ENCODE data around the gene LRMDA.

DNA sequence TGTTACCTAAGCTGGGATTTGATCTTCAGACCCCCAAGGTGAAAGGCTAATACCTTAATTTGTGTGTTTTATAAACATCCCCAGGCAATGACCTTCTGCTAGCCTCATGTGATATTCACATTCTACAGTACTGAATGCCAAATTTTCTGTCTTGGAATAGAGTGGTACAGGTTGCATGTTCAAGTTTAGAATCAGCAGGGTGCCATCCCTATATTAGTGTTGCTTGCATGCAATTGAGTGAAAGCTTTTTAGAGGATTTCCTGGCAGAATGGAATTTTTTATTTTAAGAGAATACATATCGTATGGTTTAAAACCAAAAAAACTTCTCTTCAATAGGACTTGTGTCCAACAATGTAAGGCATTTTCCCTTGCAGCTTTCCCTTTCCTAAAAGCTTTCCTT is 107.3 kb downstream of the LRMDA start:
- TF ChIP-seq, protein P1, sequence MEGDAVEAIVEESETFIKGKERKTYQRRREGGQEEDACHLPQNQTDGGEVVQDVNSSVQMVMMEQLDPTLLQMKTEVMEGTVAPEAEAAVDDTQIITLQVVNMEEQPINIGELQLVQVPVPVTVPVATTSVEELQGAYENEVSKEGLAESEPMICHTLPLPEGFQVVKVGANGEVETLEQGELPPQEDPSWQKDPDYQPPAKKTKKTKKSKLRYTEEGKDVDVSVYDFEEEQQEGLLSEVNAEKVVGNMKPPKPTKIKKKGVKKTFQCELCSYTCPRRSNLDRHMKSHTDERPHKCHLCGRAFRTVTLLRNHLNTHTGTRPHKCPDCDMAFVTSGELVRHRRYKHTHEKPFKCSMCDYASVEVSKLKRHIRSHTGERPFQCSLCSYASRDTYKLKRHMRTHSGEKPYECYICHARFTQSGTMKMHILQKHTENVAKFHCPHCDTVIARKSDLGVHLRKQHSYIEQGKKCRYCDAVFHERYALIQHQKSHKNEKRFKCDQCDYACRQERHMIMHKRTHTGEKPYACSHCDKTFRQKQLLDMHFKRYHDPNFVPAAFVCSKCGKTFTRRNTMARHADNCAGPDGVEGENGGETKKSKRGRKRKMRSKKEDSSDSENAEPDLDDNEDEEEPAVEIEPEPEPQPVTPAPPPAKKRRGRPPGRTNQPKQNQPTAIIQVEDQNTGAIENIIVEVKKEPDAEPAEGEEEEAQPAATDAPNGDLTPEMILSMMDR (optimal IDR thresholded peaks at IDR 0.05 in 1 of 3, IDR thresholded peaks at IDR 0.05 in 1 of 3, conservative IDR thresholded peaks at IDR 0.05 in 1 of 3; ENCODE audit: extremely low read depth in 1 of 3, insufficient read depth in 2 of 3, low read length in 3 of 3) = no peak
- TF ChIP-seq EZH2 (IDR thresholded peaks at IDR 0.05; ENCODE audit: low read length) = no peak

All from keratinocyte (primary cell).